Neutrophil (primary cell): ENCODE measurements around the gene IQGAP2.
"Not testable (repeated sequence)": the region's sequence is repeated elsewhere in the genome, so short reads cannot be mapped to it uniquely, and the experiment has no call there.

Experiments used
- H3K27ac ChIP-seq: fragments of 200-600 bp; sonication (generic); 2 replicates; pipeline ENCODE4 v1.5.1; 2016; ENCODE audit warnings: mild to moderate bottlenecking, moderate library complexity
- H3K27me3 ChIP-seq: fragments of 200-600 bp; sonication (generic); 2 replicates; pipeline ENCODE4 v1.6.0; 2016; ENCODE audit warnings: mild to moderate bottlenecking
- H3K36me3 ChIP-seq: fragments of 200-600 bp; sonication (generic); 2 replicates; pipeline ENCODE4 v1.5.1; 2017
- H3K4me1 ChIP-seq, 2 experiments: fragments of 200-600 bp in 1 of 2; sonication (generic) in 1 of 2; 1 replicate in 1 of 2; 2 replicates in 1 of 2; pipeline versions ENCODE4 v1.5.1 to v1.6.1; 2013 to 2016; ENCODE audit warnings: low read depth in 1 of 2, low read length in 1 of 2, mild to moderate bottlenecking in 1 of 2, moderate library complexity in 1 of 2; ENCODE audit not compliant: control insufficient read depth in 1 of 2, insufficient read depth in 1 of 2
- H3K4me3 ChIP-seq, 2 experiments: fragments of 200-600 bp in 1 of 2; sonication (generic) in 1 of 2; 1 replicate in 1 of 2; 2 replicates in 1 of 2; pipeline ENCODE4 v1.5.1; 2013 to 2016; ENCODE audit warnings: low read depth in 1 of 2, low read length in 1 of 2, mild to moderate bottlenecking in 1 of 2, moderate library complexity in 1 of 2
- H3K9me3 ChIP-seq: fragments of 200-600 bp; sonication (generic); 2 replicates; pipeline ENCODE4 v1.5.1; 2016
- TF ChIP-seq, protein P1 (sequence below): fragments of 200-600 bp; sonication (generic); IDR thresholded peaks from 2 replicates; pipeline ENCODE4 v1.5.1; 2016; ENCODE audit warnings: antibody characterized with exemption

IQGAP2 gene

DNA sequence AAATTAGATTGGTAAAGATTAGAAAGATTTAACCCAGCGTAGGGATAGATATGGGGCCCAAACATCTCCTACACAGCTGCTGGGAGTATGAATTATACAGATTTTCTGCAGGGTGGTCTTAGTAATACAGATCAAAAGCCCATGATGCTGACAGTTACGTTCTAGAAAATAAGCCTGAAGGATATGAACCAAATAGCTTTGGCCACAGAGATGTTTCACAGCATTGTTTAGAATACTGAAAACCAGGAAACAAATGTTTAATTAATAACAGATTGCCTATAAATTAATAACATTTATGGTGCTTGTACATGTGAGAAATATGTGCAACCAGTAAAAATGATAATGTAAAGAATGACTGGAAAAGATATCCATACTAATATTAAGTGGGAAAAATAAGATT lies 195.4 kb downstream of the IQGAP2 start:
- H3K36me3 ChIP-seq = peaks cover 88% of the 10 kb centered on the region

DNA sequence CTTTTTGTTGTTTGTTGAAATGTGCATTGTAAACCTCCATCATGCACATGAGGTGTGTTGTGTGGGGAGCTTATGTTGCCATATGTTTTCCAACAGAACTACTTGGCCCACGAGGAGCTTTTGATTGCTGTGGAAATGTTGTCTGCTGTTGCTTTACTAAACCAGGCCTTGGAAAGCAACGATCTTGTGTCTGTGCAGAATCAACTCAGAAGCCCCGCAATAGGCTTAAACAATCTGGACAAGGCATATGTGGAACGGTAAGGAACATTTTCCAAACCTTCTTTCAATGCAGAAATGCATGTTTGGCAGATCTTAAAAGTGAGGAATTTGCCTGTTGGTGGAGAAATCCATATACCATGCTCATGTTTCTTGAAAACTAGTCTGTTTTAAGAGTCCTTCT lies 197.6 kb downstream of the IQGAP2 start:
- peaks cover 83% of the 10 kb centered on the region for H3K36me3 ChIP-seq
- H3K27ac ChIP-seq = no peak overlapping the region
- no peaks in the 10 kb centered on the region for H3K27me3 ChIP-seq
- no peak overlapping the region for H3K4me3 ChIP-seq
- H3K4me1 ChIP-seq = no peaks in the 10 kb centered on the region
- TF ChIP-seq, protein P1, sequence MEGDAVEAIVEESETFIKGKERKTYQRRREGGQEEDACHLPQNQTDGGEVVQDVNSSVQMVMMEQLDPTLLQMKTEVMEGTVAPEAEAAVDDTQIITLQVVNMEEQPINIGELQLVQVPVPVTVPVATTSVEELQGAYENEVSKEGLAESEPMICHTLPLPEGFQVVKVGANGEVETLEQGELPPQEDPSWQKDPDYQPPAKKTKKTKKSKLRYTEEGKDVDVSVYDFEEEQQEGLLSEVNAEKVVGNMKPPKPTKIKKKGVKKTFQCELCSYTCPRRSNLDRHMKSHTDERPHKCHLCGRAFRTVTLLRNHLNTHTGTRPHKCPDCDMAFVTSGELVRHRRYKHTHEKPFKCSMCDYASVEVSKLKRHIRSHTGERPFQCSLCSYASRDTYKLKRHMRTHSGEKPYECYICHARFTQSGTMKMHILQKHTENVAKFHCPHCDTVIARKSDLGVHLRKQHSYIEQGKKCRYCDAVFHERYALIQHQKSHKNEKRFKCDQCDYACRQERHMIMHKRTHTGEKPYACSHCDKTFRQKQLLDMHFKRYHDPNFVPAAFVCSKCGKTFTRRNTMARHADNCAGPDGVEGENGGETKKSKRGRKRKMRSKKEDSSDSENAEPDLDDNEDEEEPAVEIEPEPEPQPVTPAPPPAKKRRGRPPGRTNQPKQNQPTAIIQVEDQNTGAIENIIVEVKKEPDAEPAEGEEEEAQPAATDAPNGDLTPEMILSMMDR = no peak
- no peaks in the 10 kb centered on the region for H3K9me3 ChIP-seq

More for the DNA sequence above, 195.4 kb downstream of the IQGAP2 start:
- Histone ChIP-seq H3K4me1 (no peaks in the 10 kb centered on the region), H3K4me3 (no peak overlapping the region), H3K27me3 (no peaks in the 10 kb centered on the region), H3K27ac (no peak overlapping the region), H3K9me3 (no peaks in the 10 kb centered on the region)
- TF ChIP-seq, protein P1 = no peak

DNA sequence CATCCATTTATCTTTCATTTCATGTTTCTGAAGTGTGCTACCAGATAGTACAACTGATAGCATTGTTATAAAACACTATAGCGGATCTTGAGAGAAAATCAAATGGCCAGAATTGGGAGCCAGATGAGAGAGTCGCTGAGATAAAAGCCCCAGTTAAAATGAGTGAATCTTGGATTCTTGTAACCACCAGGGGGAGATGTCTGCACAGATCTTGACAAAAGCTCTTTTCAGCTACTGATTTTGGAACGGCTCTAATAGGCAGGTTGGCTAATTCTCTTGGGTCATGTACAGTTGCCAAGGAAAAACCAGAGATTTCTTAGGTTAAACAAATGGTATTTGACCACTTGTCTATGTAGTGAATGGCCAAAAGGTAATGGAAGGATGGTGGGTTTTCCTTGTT lies 198.4 kb downstream of the IQGAP2 start:
- Histone ChIP-seq H3K9me3 (no peaks in the 10 kb centered on the region), H3K36me3 (peaks cover 83% of the 10 kb centered on the region), H3K4me1 (no peaks in the 10 kb centered on the region), H3K27ac (no peak overlapping the region), H3K27me3 (no peaks in the 10 kb centered on the region), H3K4me3 (no peak overlapping the region)
- TF ChIP-seq, protein P1 = peak; percentile 15

DNA sequence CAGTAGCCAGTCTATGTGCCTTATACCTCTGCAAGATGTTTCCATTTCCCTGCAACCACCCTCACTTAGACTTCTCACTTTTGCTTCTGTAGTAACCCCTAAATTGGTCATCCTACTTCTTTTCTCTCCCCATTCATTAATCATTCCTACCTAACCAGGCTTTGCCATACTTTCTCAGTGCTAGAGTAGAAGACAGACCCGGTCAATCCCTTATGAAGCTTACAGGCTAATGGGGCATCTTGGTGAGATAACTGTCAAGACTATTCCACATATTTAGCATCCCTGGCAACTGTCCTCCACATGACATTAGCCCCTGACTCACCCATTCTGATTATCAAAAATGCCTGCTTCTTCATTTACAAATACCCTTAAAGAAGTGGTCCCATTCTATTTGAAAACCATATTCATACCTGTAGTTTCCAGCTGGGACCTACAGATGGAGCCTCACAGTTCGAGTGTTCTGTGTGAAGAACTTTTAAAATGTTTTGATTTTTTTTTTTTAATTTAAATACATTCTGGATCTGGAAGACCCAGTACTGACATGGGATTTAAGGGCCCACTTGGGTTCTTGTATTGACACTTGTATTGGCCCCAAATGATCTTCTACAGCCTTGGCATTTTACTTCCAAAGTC lies 199.1 kb downstream of the IQGAP2 start:
- no peaks in the 10 kb centered on the region for H3K9me3 ChIP-seq
- H3K4me3 ChIP-seq = no peak overlapping the region
- no peak overlapping the region for H3K27ac ChIP-seq
- H3K4me1 ChIP-seq = no peaks in the 10 kb centered on the region
- TF ChIP-seq, protein P1 = no peak
- peaks cover 83% of the 10 kb centered on the region for H3K36me3 ChIP-seq
- H3K27me3 ChIP-seq = no peaks in the 10 kb centered on the region

DNA sequence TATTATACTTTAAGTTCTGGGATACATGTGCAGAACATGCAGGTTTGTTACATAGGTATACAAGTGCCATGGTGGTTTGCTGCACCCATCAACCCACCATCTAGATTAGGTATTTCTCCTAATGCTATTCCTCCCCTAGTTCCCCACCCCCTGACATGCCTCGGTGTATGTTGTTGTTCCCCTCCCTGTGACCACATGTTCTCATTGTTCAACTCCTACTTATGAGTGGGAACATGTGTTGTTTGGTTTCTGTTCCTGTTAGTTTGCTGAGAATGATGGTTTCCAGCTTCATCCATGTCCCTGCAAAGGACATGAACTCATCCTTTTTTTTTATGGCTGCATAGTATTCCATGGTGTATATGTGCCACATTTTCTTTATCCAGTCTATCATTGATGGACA lies 200.9 kb downstream of the IQGAP2 start:
- H3K4me1 ChIP-seq, H3K27me3 ChIP-seq, H3K9me3 ChIP-seq, H3K27ac ChIP-seq, H3K4me3 ChIP-seq: not testable (repeated sequence)
- peaks cover 78% of the 10 kb centered on the region for H3K36me3 ChIP-seq

DNA sequence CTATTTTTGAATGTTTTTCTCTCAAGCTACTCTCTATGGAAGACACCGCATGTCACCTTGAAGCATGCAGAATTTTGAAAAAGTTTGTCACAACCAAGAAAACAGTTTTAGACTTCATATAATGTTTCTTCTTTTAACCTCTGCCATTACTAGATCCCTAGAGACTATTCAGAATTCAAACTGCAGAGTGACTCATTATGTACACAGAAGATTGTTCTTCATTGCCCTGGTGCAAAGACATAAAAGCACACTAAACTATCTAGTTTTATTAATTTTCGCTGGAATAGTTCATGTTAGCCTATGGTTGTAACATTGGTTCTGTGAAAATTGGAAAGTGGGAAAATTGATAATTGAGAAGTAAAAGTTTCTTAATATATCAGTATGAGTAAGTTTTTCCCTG lies 201.8 kb downstream of the IQGAP2 start:
- Histone ChIP-seq H3K4me3 (no peak overlapping the region), H3K27ac (no peak overlapping the region), H3K36me3 (peaks cover 69% of the 10 kb centered on the region), H3K27me3 (no peaks in the 10 kb centered on the region), H3K4me1 (no peaks in the 10 kb centered on the region), H3K9me3 (no peaks in the 10 kb centered on the region)
- TF ChIP-seq, protein P1 = no peak
